ENCODE results near the gene TLX2. TPM values are rescaled to one million over a fixed set of nuclear protein-coding genes. Genes with fewer than 3 reads are reported as not detected.

The TLX2 gene
- total RNA-seq, 2 experiments from 2014 or later: 0.16 TPM; not detected in 1

GRCh38 chr2:74495440-74495839 lies 18.8 kb upstream of the TLX2 start:
- H3K4me3 Mint-ChIP-seq: no peak overlapping the region
- H3K27me3 Mint-ChIP-seq: peaks cover 19% of the 10 kb centered on the region
- TF ChIP-seq CTCF (IDR thresholded peaks at IDR 0.05): no peak
- DNase-seq (no peak), ATAC-seq (no peak)
- H3K36me3 Mint-ChIP-seq (ENCODE audit: low read depth): peaks cover 8% of the 10 kb centered on the region
- ChIA-PET POLR2A (interaction anchor here (0.6 to 1.4 kb wide), 7 partner anchors 9 to 144 kb away, joined by 3 to 4 read pairs (median 4); partner anchors contain the start of gene PCGF1), CTCF (interaction anchor here (5.7 kb wide), 1 partner anchor 12 kb away, joined by 32 read pairs; the partner anchor contains the start of genes CCDC142 and TTC31)
- peaks cover 11% of the 10 kb centered on the region for H3K4me1 Mint-ChIP-seq (ENCODE audit: low read depth)
- intact Hi-C loops (cut with micrococcal nuclease): no loop called here
- no peaks in the 10 kb centered on the region for H3K9me3 Mint-ChIP-seq
- no peak overlapping the region for H3K27ac Mint-ChIP-seq

GRCh38 chr2:74496997-74497776 lies 17.1 kb upstream of the TLX2 start:
- intact Hi-C loops (cut with micrococcal nuclease): no loop called here
- Mint-ChIP-seq H3K27me3 (peaks cover 35% of the 10 kb centered on the region), H3K27ac (no peak overlapping the region), H3K9me3 (no peaks in the 10 kb centered on the region), H3K36me3 (ENCODE audit: low read depth) (peaks cover 6% of the 10 kb centered on the region), H3K4me1 (ENCODE audit: low read depth) (peaks cover 13% of the 10 kb centered on the region), H3K4me3 (peak overlapping the region; percentile 78)
- ATAC-seq (no peak), DNase-seq (no peak)
- TF ChIP-seq CTCF (IDR thresholded peaks at IDR 0.05): no peak
- CTCF ChIA-PET: interaction anchor here (1.3 to 3.0 kb wide), 3 partner anchors 10 to 90 kb away, joined by 3 to 17 read pairs (median 4); partner anchors contain the start of genes CCDC142, PCGF1 and TTC31
- POLR2A ChIA-PET: interaction anchor here (0.8 to 5.2 kb wide), 6 partner anchors 9 to 80 kb away, joined by 3 to 23 read pairs (median 4); partner anchors contain the start of genes CCDC142, MRPL53, TTC31 and WBP1

- Mint-ChIP-seq H3K27ac (peak overlapping the region; percentile 63), H3K27me3 (peaks cover 43% of the 10 kb centered on the region), H3K9me3 (no peaks in the 10 kb centered on the region), H3K4me3 (peak overlapping the region; percentile 78), H3K36me3 (ENCODE audit: low read depth) (peaks cover 6% of the 10 kb centered on the region), H3K4me1 (ENCODE audit: low read depth) (peaks cover 21% of the 10 kb centered on the region)
- no peak for TF ChIP-seq CTCF (IDR thresholded peaks at IDR 0.05)
- DNase-seq (peak; percentile 39), ATAC-seq (peak; percentile 25)
- ChIA-PET CTCF (interaction anchor here (1.5 to 3.0 kb wide), 3 partner anchors 11 to 89 kb away, joined by 3 to 17 read pairs (median 5); partner anchors contain the start of genes CCDC142 and TTC31), POLR2A (interaction anchor here (0.9 to 5.2 kb wide), 6 partner anchors 12 to 79 kb away, joined by 3 to 23 read pairs (median 4); partner anchors contain the start of genes CCDC142, MRPL53, TTC31 and WBP1)
- intact Hi-C loops (cut with micrococcal nuclease): no loop called here
These were observed 16.3 kb upstream of the TLX2 start for GRCh38 chr2:74497777-74498499.

- Mint-ChIP-seq H3K27me3 (peaks cover 46% of the 10 kb centered on the region), H3K27ac (peak overlapping the region; percentile 63), H3K36me3 (ENCODE audit: low read depth) (peaks cover 6% of the 10 kb centered on the region), H3K4me3 (peak overlapping the region; percentile 78), H3K4me1 (ENCODE audit: low read depth) (peaks cover 28% of the 10 kb centered on the region), H3K9me3 (no peaks in the 10 kb centered on the region)
- ATAC-seq: peak; percentile 67
- DNase-seq: peak; percentile 59
- CTCF ChIA-PET: interaction anchor here (1.0 to 3.0 kb wide), 4 partner anchors 10 to 33 kb away, joined by 3 to 17 read pairs (median 6); partner anchors contain the start of genes CCDC142 and TTC31
- POLR2A ChIA-PET: interaction anchor here (0.9 to 5.2 kb wide), 9 partner anchors 11 to 87 kb away, joined by 3 to 23 read pairs (median 4); partner anchors contain the start of genes CCDC142, MRPL53, TTC31 and WBP1
- intact Hi-C loops (cut with micrococcal nuclease): no loop called here
- no peak for TF ChIP-seq CTCF (IDR thresholded peaks at IDR 0.05)
These were observed 15.6 kb upstream of the TLX2 start for GRCh38 chr2:74498500-74499266.

Measured in activated CD8-positive, alpha-beta T cell treated with anti-CD3 and anti-CD28 coated beads for 36 hours (primary cell).